ENCODE measurements around the gene SIGLEC1. TPM values are rescaled to one million over a fixed set of nuclear protein-coding genes. Genes with fewer than 3 reads are reported as not detected.
A peak's percentile ranks its signal among the peaks of the same experiment; 100 is the strongest.

The SIGLEC1 gene
- total RNA-seq, 2 donors from 2014 or later: 0.08 TPM; not detected in 1

- ATAC-seq (no peak), DNase-seq (ENCODE audit: low spot score) (no peak)
- Mint-ChIP-seq H3K9me3 (no peaks in the 10 kb centered on the region), H3K27ac (no peak overlapping the region), H3K27me3 (no peaks in the 10 kb centered on the region), H3K4me1 (ENCODE audit: low read depth in 2 of 2) (peaks cover 0 to 7% of the 10 kb centered on the region in 2 donors), H3K4me3 (no peak overlapping the region), H3K36me3 (no peaks in the 10 kb centered on the region)
Measured at GRCh38 chr20:3751305-3751674, 38.9 kb upstream of the SIGLEC1 start.

GRCh38 chr20:3749689-3750531, 37.5 kb upstream of the SIGLEC1 start:
- H3K36me3 Mint-ChIP-seq: no peaks in the 10 kb centered on the region
- DNase-seq (ENCODE audit: low spot score): no peak
- H3K4me3 Mint-ChIP-seq: no peak overlapping the region
- no peaks in the 10 kb centered on the region for H3K9me3 Mint-ChIP-seq
- no peak overlapping the region for H3K27ac Mint-ChIP-seq
- ATAC-seq: peak; percentile 46 to 50
- H3K4me1 Mint-ChIP-seq (ENCODE audit: low read depth in 2 of 2): peaks cover 0 to 11% of the 10 kb centered on the region in 2 donors
- no peaks in the 10 kb centered on the region for H3K27me3 Mint-ChIP-seq

GRCh38 chr20:3749087-3749688, 36.8 kb upstream of the SIGLEC1 start:
- DNase-seq (ENCODE audit: low spot score) (no peak), ATAC-seq (no peak)
- Mint-ChIP-seq H3K27ac (no peak overlapping the region), H3K4me3 (no peak overlapping the region), H3K9me3 (no peaks in the 10 kb centered on the region), H3K4me1 (ENCODE audit: low read depth in 2 of 2) (peaks cover 0 to 16% of the 10 kb centered on the region in 2 donors), H3K36me3 (no peaks in the 10 kb centered on the region), H3K27me3 (no peaks in the 10 kb centered on the region)

GRCh38 chr20:3748073-3748472, 35.7 kb upstream of the SIGLEC1 start:
- ATAC-seq: no peak
- Mint-ChIP-seq H3K36me3 (no peaks in the 10 kb centered on the region), H3K27ac (no peak overlapping the region), H3K4me1 (ENCODE audit: low read depth in 2 of 2) (peaks cover 0 to 16% of the 10 kb centered on the region in 2 donors), H3K9me3 (no peaks in the 10 kb centered on the region), H3K4me3 (no peak overlapping the region), H3K27me3 (no peaks in the 10 kb centered on the region)
- DNase-seq (ENCODE audit: low spot score): no peak

GRCh38 chr20:3747471-3747870, 35.1 kb upstream of the SIGLEC1 start:
- Mint-ChIP-seq H3K9me3 (no peaks in the 10 kb centered on the region), H3K27ac (no peak overlapping the region), H3K27me3 (no peaks in the 10 kb centered on the region), H3K4me3 (no peak overlapping the region), H3K36me3 (no peaks in the 10 kb centered on the region), H3K4me1 (ENCODE audit: low read depth in 2 of 2) (peaks cover 0 to 15% of the 10 kb centered on the region in 2 donors)
- no peak for DNase-seq (ENCODE audit: low spot score)
- no peak for ATAC-seq

- no peak for ATAC-seq
- Mint-ChIP-seq H3K27me3 (no peaks in the 10 kb centered on the region), H3K27ac (no peak overlapping the region), H3K4me1 (ENCODE audit: low read depth in 2 of 2) (peaks cover 0 to 8% of the 10 kb centered on the region in 2 donors), H3K4me3 (no peak overlapping the region), H3K36me3 (no peaks in the 10 kb centered on the region), H3K9me3 (no peaks in the 10 kb centered on the region)
- no peak for DNase-seq (ENCODE audit: low spot score)
Measured at GRCh38 chr20:3745686-3746173, 33.3 kb upstream of the SIGLEC1 start.

GRCh38 chr20:3744806-3745685, 32.6 kb upstream of the SIGLEC1 start:
- H3K27ac Mint-ChIP-seq: peak overlapping the region in 1 of 2 donors; percentile 56
- H3K27me3 Mint-ChIP-seq: no peaks in the 10 kb centered on the region
- H3K9me3 Mint-ChIP-seq: no peaks in the 10 kb centered on the region
- ATAC-seq (peak; percentile 50 to 83), DNase-seq (ENCODE audit: low spot score) (peak; percentile 74)
- H3K4me3 Mint-ChIP-seq: peak overlapping the region; percentile 32
- no peaks in the 10 kb centered on the region for H3K36me3 Mint-ChIP-seq
- H3K4me1 Mint-ChIP-seq (ENCODE audit: low read depth in 2 of 2): peaks cover 0 to 8% of the 10 kb centered on the region in 2 donors

- H3K9me3 Mint-ChIP-seq: no peaks in the 10 kb centered on the region
- peaks cover 0 to 8% of the 10 kb centered on the region in 2 donors for H3K4me1 Mint-ChIP-seq (ENCODE audit: low read depth in 2 of 2)
- no peaks in the 10 kb centered on the region for H3K27me3 Mint-ChIP-seq
- ATAC-seq (no peak), DNase-seq (ENCODE audit: low spot score) (no peak)
- no peak overlapping the region for H3K4me3 Mint-ChIP-seq
- no peaks in the 10 kb centered on the region for H3K36me3 Mint-ChIP-seq
- H3K27ac Mint-ChIP-seq: no peak overlapping the region
Measured at GRCh38 chr20:3744037-3744436, 31.6 kb upstream of the SIGLEC1 start.

- H3K4me1 Mint-ChIP-seq (ENCODE audit: low read depth in 2 of 2): peaks cover 0 to 8% of the 10 kb centered on the region in 2 donors
- no peak overlapping the region for H3K27ac Mint-ChIP-seq
- DNase-seq (ENCODE audit: low spot score) (no peak), ATAC-seq (no peak)
- H3K27me3 Mint-ChIP-seq: no peaks in the 10 kb centered on the region
- no peak overlapping the region for H3K4me3 Mint-ChIP-seq
- no peaks in the 10 kb centered on the region for H3K36me3 Mint-ChIP-seq
- no peaks in the 10 kb centered on the region for H3K9me3 Mint-ChIP-seq
Measured at GRCh38 chr20:3743251-3743650, 30.9 kb upstream of the SIGLEC1 start.

- no peak for DNase-seq (ENCODE audit: low spot score)
- no peak for ATAC-seq
- H3K4me3 Mint-ChIP-seq: no peak overlapping the region
- H3K36me3 Mint-ChIP-seq: no peaks in the 10 kb centered on the region
- H3K9me3 Mint-ChIP-seq: no peaks in the 10 kb centered on the region
- no peak overlapping the region for H3K27ac Mint-ChIP-seq
- no peaks in the 10 kb centered on the region for H3K27me3 Mint-ChIP-seq
- H3K4me1 Mint-ChIP-seq (ENCODE audit: low read depth in 2 of 2): peaks cover 0 to 8% of the 10 kb centered on the region in 2 donors
Measured at GRCh38 chr20:3741836-3742458, 29.5 kb upstream of the SIGLEC1 start.

GRCh38 chr20:3740615-3741301, 28.4 kb upstream of the SIGLEC1 start:
- Mint-ChIP-seq H3K36me3 (no peaks in the 10 kb centered on the region), H3K27me3 (peaks cover 0 to 3% of the 10 kb centered on the region in 2 donors), H3K27ac (no peak overlapping the region), H3K4me3 (no peak overlapping the region), H3K9me3 (no peaks in the 10 kb centered on the region), H3K4me1 (ENCODE audit: low read depth in 2 of 2) (peaks cover 0 to 8% of the 10 kb centered on the region in 2 donors)
- ATAC-seq: peak in 1 of 2 donors; percentile 7
- DNase-seq (ENCODE audit: low spot score): no peak

GRCh38 chr20:3739926-3740451, 27.6 kb upstream of the SIGLEC1 start:
- Mint-ChIP-seq H3K4me1 (ENCODE audit: low read depth in 2 of 2) (peaks cover 0 to 5% of the 10 kb centered on the region in 2 donors), H3K27ac (no peak overlapping the region), H3K27me3 (peaks cover 0 to 5% of the 10 kb centered on the region in 2 donors), H3K36me3 (no peaks in the 10 kb centered on the region), H3K4me3 (no peak overlapping the region), H3K9me3 (no peaks in the 10 kb centered on the region)
- ATAC-seq (no peak), DNase-seq (ENCODE audit: low spot score) (no peak)
